ENCODE data around the gene NTMT1.

NTMT1 gene

DNA sequence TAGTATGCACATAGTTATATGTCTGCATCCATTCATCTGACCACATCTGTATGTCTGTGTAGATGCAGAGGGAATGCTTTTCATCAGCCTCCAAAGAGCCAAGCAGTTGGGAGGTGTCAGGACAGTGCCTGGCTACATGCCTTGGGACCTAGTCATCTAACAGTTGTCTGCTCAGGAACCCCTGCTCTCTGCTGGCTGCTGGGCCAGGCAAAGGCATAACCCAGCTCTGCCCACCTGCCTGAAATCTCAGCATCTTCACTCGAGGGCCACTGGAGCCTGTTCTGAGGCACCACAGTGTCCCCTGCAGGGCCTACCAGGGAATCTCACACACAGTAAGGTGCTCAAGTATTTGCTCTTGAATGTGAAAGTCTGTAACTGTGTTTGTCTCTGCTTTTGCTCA is 8.8 kb upstream of the NTMT1 start:
- TF ChIP-seq, protein P1, sequence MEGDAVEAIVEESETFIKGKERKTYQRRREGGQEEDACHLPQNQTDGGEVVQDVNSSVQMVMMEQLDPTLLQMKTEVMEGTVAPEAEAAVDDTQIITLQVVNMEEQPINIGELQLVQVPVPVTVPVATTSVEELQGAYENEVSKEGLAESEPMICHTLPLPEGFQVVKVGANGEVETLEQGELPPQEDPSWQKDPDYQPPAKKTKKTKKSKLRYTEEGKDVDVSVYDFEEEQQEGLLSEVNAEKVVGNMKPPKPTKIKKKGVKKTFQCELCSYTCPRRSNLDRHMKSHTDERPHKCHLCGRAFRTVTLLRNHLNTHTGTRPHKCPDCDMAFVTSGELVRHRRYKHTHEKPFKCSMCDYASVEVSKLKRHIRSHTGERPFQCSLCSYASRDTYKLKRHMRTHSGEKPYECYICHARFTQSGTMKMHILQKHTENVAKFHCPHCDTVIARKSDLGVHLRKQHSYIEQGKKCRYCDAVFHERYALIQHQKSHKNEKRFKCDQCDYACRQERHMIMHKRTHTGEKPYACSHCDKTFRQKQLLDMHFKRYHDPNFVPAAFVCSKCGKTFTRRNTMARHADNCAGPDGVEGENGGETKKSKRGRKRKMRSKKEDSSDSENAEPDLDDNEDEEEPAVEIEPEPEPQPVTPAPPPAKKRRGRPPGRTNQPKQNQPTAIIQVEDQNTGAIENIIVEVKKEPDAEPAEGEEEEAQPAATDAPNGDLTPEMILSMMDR (IDR thresholded peaks at IDR 0.05; ENCODE audit: borderline replicate concordance, insufficient read depth, low read depth, low read length): peak; percentile 53
- no peak overlapping the region for H3K4me3 ChIP-seq (ENCODE audit: low read depth, low read length)

- TF ChIP-seq, protein P1 (IDR thresholded peaks at IDR 0.05; ENCODE audit: borderline replicate concordance, insufficient read depth, low read depth, low read length): no peak
- no peak overlapping the region for H3K4me3 ChIP-seq (ENCODE audit: low read depth, low read length)
Observed at GRCh38 chr9:129619787-129620668, 5.9 kb upstream of the NTMT1 start.

GRCh38 chr9:129620669-129621295 is 5.2 kb upstream of the NTMT1 start, which contains the start of gene C9orf50:
Gene C9orf50 (minus strand): TSS chr9:129621101. CDS start chr9:129620574, 527 bp downstream.
- TF ChIP-seq, protein P1 (IDR thresholded peaks at IDR 0.05; ENCODE audit: borderline replicate concordance, insufficient read depth, low read depth, low read length): no peak
- no peak within 1 kb of the TSS for H3K4me3 ChIP-seq (ENCODE audit: low read depth, low read length)

- H3K4me3 ChIP-seq (ENCODE audit: low read depth, low read length): no peak overlapping the region
- TF ChIP-seq, protein P1 (IDR thresholded peaks at IDR 0.05; ENCODE audit: borderline replicate concordance, insufficient read depth, low read depth, low read length): no peak
Observed at GRCh38 chr9:129623331-129623730, 2.6 kb upstream of the NTMT1 start.

- H3K4me3 ChIP-seq (ENCODE audit: low read depth, low read length): no peak overlapping the region
- TF ChIP-seq, protein P1 (IDR thresholded peaks at IDR 0.05; ENCODE audit: borderline replicate concordance, insufficient read depth, low read depth, low read length): peak; percentile 83
Observed at GRCh38 chr9:129624168-129624759, 1.7 kb upstream of the NTMT1 start.

DNA sequence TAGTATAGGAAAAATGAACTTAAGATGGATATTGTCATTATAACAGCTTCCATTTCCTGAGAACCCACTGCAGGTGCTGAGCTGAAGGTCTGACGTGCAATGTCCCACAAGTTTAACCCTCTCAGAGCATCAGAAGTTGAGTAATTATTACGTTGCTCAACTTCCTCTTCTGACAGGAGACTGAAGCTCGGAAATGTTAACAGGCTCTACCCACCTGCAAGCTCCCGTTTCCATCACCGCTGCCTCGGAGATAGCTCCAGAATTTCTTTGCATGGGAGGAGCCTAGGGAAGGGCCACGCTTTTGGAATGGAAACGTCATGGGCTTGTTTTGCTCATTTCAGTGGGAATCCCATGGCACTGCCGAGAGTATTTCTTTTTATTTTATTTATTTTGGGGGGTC is 1.0 kb upstream of the NTMT1 start:
- TF ChIP-seq, protein P1 (IDR thresholded peaks at IDR 0.05; ENCODE audit: borderline replicate concordance, insufficient read depth, low read depth, low read length): no peak
- H3K4me3 ChIP-seq (ENCODE audit: low read depth, low read length): peak overlapping the region; percentile 90
